Glomerular visceral epithelial cell (primary cell): ENCODE data around the gene FAM89B.
A peak's percentile ranks its signal among the peaks of the same experiment; 100 is the strongest.

ENCODE experiments used
- DNase-seq: peaks from one replicate; pipeline ENCODE4 v3.0.0-alpha.2; 2016; ENCODE audit errors: extremely low spot score

The FAM89B gene

DNA sequence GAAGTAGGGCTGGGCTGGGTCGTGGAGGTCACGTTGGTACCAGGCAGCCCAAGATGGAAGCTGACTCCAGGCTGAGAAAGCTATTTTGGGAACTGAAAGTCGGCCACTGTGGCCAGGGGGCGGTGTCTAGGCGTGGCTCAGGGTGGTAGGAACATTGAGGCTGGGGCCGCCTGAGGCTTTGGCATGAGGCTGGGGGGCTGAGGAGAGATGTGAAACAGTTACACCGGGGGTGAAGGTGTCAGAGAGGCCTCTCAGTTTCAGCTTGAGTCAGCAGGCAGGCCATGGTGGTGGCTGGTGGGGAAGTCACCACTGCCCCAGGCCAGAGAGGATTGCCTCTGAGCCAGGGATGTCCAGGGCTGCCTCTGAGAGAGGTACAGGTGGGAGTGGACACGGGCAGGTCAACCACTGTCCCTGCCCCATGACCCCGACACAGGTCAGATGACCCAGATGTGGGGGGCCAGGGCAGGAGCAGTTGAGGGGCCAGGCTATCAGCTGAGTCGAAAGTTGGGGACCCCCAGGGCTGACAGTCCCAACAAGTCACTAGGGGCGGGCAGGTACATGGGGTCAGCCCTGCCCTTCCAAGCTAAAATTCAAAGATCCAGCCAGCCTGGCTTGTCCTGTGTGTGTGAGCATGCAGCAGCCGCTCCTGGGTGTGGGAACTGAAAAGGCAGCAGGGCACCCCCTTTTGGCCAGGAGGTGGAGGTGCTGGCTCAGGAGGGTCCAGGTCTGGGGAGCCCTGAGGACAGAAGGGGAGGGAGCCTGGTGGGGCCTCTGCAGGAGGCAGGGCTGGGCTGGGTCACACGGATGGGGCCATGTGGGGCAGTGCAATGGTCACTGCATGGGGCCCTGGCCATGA is 16.1 kb downstream of the FAM89B start:
- peak; percentile 50 for DNase-seq

DNA sequence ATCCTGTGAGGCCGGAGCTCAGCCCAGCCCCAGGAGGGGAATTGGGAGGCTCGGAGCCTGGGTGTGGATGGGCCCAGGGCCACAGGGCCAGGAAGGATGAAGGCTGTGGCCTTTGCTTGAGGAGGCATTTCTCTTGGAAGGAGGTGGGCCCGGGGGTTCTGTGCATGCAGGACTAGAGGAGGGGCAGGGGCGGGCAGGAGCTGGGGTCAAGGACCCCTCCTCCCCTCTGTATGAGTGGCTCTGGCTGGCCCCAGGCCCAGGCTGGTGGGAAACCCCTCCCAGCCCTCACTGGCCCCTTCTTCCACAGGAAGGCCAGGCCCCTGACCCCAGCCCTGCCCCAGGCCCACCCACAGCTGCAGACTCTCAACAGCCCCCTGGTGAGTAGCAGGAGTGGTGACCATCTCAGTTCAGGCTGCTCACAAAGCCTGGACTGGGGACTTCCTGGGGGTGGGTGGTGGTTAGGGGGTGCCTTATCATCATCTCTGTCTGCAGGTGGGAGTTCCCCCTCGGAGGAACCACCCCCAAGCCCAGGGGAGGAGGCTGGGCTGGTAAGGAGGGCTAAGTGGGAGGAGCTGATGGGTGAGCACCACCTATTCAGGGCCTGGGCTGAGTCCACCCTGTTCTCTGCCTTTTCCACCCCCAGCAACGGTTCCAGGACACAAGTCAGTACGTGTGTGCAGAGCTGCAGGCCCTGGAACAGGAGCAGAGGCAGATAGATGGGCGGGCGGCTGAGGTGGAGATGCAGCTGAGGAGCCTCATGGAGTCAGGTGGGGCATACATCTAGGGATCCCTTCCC is 17.3 kb downstream of the FAM89B start:
- no peak for DNase-seq

DNA sequence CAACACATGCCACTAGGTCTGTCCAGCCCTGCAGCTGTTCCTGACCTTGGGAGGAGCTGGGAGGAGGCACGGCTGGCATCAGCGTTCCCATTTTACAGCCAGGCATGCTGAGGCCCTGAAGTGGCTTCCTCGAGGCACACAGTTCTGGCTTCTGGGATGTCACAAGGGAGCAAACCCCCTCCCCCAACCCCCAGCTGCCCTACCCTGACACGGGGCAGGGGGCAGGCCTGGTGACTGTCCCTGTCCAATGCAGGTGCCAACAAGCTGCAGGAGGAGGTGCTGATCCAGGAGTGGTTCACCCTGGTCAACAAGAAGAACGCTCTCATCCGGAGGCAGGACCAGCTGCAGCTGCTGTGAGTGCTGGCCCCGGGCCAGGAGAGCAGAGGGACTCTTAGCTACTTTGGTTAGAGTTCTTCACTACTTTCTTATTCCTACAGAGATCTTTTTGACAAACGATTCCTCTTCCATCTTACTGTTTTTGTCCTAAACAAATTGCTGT is 18.0 kb downstream of the FAM89B start:
- no peak for DNase-seq

DNA sequence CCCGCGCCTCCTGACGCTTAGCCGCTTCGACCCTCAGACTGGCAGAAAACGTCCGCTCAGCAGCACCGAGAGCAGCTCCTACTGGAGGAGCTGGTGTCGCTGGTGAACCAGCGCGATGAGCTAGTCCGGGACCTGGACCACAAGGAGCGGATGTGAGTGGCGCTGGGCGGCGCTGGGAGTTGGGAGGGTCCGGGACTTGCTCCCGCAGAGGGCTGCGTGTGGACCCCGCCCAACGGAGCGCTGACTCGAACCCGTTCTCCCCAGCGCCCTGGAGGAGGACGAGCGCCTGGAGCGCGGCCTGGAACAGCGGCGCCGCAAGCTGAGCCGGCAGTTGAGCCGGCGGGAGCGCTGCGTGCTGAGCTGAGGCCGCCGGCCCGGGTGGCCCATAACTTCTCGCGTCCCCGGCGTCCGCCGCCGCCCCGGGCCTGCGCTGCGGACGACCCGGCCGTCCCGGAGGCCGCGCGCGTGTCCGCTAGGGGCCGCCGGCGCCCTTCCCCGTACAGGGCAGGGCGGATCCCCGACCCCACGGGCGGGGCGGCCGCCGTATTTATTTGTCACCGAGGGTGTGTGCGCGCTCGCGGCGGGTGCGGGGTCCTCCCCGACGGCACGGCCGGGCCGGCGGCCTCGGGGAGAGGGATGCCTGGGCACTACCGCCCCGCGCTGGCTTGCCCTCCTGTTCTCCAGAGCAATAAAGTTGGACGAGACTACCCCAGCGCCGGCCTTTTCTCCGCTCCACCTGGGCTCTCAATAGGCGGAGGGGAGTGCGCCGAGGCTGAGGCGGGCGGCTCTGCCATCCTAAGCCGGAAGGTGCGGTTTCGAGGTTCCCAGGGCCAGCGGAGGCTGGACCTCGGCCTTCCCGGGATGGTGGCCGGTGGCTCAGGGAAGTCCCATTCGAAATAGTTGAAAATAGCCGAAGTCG is 19.9 kb downstream of the FAM89B start:
- DNase-seq = no peak

DNA sequence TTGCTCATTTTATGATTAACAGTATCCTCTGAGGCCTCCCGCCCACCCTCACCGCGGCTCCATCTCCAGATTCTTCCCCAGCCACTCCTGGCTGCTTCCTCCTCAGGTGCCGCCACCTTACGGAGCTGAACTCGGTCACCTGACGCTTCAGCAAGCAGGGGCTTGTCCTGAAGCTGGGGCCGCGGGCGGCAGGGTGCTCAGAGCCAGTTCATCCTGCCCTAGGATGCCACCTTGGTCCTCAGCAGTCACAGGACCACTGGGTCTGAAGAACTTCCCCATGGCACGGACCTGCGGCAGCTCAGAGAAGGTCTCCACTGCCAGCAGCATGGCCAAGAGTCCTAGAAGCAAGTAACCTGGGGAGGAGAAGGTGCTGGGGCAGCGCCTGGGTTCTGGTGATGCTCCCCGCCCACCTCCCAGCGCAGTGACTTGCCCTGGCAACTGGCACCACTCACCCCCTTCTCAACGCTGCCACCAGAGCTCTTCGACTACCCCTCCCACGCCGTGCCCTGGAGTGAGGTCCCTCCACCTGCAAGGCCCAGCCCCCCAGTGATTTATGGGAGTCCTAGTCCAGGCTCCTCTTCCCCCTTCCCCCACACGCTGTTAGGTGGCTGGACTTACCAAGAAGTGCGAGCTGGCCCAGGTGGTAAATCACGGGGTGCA is 20.6 kb downstream of the FAM89B start:
- DNase-seq = no peak

GRCh38 chr11:65593518-65594414 is 21.4 kb downstream of the FAM89B start:
- DNase-seq = no peak

DNA sequence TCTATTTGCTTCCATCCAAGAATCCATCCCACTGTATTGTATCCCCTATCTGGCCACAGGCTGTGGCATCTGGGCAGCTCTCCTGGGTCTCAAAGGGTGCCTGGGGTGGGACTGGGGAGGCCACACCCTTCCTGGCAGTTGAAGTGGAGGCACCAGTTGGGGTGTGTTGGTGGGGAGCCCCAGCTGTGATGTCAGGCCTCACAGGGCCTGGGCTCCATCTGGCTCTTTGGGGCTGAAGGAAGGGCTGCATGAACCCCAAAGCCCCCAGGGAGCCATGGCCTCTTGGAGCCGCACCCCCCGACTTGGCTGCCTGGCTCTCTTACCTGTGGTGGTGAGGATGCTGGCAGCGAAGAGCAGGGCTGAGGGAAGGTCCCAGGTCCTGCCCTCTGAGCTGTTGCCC is 22.8 kb downstream of the FAM89B start:
- no peak for DNase-seq

DNA sequence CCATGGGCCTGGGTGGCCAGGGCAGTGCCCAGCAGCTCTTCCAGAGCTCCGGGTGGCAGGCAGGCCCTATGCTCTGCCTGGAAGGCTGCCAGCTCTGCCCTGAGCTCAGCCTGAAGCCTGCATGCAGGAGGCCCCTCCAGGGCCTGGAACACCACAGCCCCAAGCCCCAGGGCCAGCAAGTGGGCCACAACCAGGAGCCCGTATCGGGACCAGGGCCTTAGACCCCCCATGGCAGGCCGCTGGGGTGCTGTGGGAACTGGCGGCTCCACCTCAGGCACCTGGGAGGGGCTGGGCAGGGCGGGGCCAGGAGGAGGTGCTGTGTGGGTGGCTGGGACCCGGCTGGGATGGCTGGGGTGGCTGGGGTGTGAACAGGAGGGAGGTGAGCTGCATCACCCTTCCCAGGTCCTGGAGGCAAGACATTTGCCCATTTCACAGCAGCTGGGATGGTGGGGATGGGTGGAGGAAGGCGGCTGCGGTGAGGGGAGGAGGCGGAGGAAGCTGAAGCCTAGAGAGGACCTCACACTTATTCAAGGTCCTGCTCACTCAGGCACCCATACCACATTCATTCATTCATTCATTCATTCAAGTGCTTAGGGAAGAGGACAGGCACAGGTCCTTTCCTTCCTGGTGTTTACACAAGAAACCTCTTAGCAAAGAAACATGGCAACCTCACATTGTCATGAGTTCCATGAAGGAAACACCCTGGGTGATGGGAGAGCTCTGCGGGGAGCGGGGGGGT is 23.4 kb downstream of the FAM89B start, which contains the start of gene KCNK7:
Gene KCNK7, minus strand, starts transcription at position 258 of the 739 bp plus-strand sequence. Its CDS starts 28 bp downstream, at position 230.
- DNase-seq = no peak

GRCh38 chr11:65596520-65596919 is 24.2 kb downstream of the FAM89B start:
- DNase-seq = no peak

DNA sequence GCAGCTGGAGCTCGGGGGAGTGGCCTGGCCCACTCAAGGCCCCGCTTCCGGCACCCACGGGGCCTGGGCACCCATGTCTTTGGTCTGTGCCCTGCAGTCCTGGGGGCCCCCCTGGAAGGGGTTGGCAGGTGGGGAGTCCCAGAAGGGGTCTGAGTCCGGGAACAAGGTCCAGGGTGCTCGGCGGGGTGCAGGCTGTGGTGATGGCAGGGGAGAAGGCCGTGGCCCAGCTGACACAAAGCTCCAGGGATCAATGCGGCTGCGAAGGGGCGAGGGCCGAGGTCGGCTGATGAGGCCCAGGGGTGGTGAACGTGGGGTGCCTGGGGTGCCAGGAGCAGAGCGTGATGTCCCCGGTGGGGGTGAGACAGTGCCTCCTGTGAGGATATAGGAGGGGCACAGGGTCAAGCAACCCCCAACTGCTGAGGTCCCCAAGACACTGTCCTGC is 25.9 kb downstream of the FAM89B start:
- no peak for DNase-seq

DNA sequence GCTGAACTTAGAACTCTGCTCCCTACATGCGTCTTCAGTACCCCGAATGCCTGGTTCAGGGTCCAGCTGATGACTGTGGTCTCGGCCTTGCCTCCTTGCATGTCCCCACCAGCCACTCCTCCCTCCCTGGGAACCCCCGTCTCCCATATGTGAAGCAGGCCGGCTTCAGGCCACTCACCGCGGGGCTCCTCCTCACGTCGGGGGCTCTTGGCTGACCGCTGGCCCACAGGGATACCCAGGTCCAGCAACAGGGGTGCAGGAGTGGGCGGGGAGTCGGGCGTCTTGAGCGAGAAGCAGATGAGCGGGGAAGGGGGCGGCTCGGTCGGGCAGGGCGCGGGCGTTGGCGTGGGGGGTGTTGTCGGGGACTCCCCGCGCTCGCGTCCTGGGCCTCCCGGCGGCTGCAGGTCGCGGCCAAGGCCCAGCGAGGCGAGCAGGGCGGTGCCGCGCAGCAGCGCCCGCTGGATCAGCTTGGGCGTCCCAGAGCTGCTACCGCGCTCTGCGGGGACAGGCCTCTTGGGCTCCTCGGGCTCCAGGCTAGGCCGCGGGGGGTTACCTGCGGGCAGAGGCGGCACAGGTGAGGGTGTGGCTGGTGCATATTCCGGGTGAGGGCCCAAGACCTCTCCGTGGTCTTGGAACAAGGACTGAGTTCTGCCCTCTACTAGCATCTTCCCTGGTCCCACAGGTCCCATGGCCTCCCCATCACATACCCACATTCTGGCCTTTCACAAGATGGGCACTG is 27.0 kb downstream of the FAM89B start:
- no peak for DNase-seq

DNA sequence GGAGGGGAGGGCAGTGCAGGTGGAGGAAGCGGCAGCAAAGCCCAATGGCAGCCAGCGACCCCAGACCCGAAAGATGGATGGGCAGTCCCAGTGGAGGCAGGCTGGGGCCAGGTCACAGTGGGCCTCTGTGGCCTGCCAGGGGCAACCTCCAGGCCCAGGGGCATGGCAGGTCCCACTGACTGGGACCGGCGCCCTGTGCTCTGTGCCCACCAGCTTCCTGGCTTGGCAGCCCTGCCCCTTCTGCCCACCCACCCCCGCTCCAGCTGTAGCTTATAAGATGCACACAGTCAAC is 27.6 kb downstream of the FAM89B start:
- DNase-seq = no peak

- no peak for DNase-seq
Measured at GRCh38 chr11:65604258-65604657, 31.9 kb downstream of the FAM89B start.

GRCh38 chr11:65606876-65607613 is 34.7 kb downstream of the FAM89B start:
- no peak for DNase-seq

- no peak for DNase-seq
Measured at GRCh38 chr11:65607614-65608426, 35.5 kb downstream of the FAM89B start.

- DNase-seq = no peak
Measured at GRCh38 chr11:65609229-65609628, 36.9 kb downstream of the FAM89B start.

GRCh38 chr11:65609665-65610064 is 37.3 kb downstream of the FAM89B start:
- no peak for DNase-seq
